VCaP (cell line): ENCODE results near the gene SRP9.
A peak's percentile ranks its signal among the peaks of the same experiment; 100 is the strongest.

Experiments used
- H3K27ac ChIP-seq: fragments of 450-650 bp; 2 replicates; pipeline ENCODE4 v1.5.1; 2017
- CTCF ChIP-seq: fragments of 450-650 bp; conservative IDR thresholded peaks from 2 replicates; pipeline ENCODE4 v1.5.1; 2017; ENCODE audit warnings: mild to moderate bottlenecking, moderate library complexity

Gene SRP9

DNA sequence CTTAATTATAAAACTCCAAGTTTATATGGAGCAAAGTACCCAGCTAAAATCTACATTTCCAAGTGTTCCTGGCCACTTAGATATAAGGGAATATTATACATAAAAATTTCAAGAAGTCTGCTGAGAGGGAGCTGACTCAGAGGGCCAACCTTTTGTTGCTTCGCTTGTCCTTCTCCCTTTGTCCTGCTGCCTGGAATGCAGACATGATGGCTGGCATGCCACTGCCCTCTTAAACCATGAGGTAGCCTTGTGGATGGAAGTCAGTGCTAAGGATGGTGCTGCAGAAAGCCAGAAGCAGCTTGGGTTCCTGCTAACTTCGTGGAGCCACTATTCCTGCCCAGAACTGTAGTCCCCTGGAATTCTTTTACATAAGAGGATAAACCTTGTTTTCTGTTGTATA lies 38.9 kb upstream of the SRP9 start:
- H3K27ac ChIP-seq, result no peak overlapping the region
- TF ChIP-seq CTCF, result no peak

- no peak for TF ChIP-seq CTCF
- no peak overlapping the region for H3K27ac ChIP-seq
These were observed 38.0 kb upstream of the SRP9 start for GRCh38 chr1:225739542-225740107.

DNA sequence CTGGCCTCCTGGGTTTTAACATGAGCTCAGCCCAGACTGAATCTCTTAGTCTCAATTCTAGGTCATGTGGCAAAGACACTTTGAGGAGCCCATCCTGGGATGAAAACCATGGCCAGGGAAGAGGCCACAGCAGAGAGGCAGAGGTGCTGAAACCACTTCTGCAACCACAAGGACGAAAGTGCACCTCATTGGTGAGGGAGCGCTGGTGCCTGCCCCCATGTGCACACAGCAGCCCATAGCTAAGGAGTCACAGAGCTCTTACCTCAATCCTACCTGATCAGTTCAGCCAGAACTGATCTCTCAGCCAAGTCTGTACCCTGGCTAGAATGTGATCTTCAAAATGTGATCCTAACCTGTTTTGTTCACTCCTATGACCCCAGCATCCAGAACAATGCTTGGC lies 32.9 kb upstream of the SRP9 start:
- TF ChIP-seq CTCF, result no peak
- H3K27ac ChIP-seq, result no peak overlapping the region

GRCh38 chr1:225745273-225745672 lies 32.4 kb upstream of the SRP9 start:
- no peak for TF ChIP-seq CTCF
- no peak overlapping the region for H3K27ac ChIP-seq

DNA sequence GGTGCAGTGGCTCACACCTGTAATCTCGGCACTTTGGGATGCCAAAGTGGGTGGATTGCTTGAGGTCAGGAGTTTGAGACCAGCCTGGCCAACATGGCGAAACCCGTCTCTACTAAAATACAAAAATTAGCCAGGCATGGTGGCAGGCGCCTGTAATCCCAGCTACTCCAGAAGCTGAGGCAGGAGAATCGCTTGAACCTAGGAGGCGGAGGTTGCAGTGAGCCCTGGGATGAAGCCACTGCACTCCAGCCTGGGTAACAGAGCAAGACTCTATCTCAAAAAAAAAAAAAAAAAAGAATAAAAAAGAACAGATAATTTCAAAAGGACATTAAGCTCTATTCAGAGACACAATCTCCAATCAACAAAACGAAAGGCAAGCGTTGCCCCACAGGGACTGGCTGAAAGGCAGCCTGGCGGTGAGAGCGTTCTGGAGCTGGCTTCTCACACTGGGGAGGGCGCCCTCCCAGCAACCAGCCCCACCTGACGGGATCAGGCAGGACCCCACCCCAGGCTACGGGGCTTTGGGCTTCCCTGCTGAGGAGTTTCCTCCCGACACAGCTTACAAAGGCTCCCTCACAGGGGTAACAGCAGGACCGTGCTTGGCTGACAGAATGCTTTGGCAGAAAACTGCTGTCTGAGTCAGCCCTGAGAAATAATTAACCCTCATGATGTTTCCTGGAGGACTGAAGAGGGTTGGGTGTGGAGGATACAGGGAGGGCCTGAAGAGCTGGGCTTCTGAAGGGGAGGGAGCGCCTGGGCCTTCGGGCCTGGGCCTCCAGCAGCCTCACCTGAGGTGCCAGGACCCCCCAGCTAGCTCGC lies 31.1 kb upstream of the SRP9 start:
- H3K27ac ChIP-seq, result peak overlapping the region; percentile 48
- TF ChIP-seq CTCF, result no peak

GRCh38 chr1:225747566-225747965 lies 30.1 kb upstream of the SRP9 start:
- peak overlapping the region; percentile 48; the same call in 1 of the 2 replicates for H3K27ac ChIP-seq
- no peak for TF ChIP-seq CTCF

GRCh38 chr1:225748529-225748928 lies 29.1 kb upstream of the SRP9 start:
- no peak for TF ChIP-seq CTCF
- H3K27ac ChIP-seq, result no peak overlapping the region
